ENCODE results near the gene IFT20.

- no peak for TF ChIP-seq EZH2 (IDR thresholded peaks at IDR 0.05; ENCODE audit: borderline replicate concordance, low read length)
- TF ChIP-seq, protein P1, sequence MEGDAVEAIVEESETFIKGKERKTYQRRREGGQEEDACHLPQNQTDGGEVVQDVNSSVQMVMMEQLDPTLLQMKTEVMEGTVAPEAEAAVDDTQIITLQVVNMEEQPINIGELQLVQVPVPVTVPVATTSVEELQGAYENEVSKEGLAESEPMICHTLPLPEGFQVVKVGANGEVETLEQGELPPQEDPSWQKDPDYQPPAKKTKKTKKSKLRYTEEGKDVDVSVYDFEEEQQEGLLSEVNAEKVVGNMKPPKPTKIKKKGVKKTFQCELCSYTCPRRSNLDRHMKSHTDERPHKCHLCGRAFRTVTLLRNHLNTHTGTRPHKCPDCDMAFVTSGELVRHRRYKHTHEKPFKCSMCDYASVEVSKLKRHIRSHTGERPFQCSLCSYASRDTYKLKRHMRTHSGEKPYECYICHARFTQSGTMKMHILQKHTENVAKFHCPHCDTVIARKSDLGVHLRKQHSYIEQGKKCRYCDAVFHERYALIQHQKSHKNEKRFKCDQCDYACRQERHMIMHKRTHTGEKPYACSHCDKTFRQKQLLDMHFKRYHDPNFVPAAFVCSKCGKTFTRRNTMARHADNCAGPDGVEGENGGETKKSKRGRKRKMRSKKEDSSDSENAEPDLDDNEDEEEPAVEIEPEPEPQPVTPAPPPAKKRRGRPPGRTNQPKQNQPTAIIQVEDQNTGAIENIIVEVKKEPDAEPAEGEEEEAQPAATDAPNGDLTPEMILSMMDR (IDR thresholded peaks at IDR 0.05; ENCODE audit: low read length), result no peak
These were observed 10.1 kb downstream of the IFT20 start for GRCh38 chr17:28325211-28325610.

Measured in OCI-LY1 (cell line).